Loucy (cell line): ENCODE measurements around the gene SIL1.
"Not testable (repeated sequence)": the region's sequence is repeated elsewhere in the genome, so short reads cannot be mapped to it uniquely, and the experiment has no call there.

Experiments used
- H2AFZ ChIP-seq: fragments of 200-600 bp; sonication (generic); 2 replicates; pipeline ENCODE4 v1.6.0; 2016; ENCODE audit warnings: antibody characterized with exemption, mild to moderate bottlenecking, low read length, moderate library complexity
- H3F3A ChIP-seq: fragments of 200-600 bp; 2 replicates; pipeline ENCODE4 v1.6.0; 2016; ENCODE audit warnings: antibody characterized with exemption, low read depth, mild to moderate bottlenecking
- H3K27me3 ChIP-seq: fragments of 200-600 bp; sonication (generic); 2 replicates; pipeline ENCODE4 v1.6.1; 2014; ENCODE audit warnings: low read length, mild to moderate bottlenecking; ENCODE audit not compliant: insufficient read depth, poor library complexity, severe bottlenecking
- H3K36me3 ChIP-seq: fragments of 200-600 bp; sonication (generic); 2 replicates; pipeline ENCODE4 v1.6.1; 2016; ENCODE audit warnings: low read length; ENCODE audit not compliant: insufficient read depth
- H3K4me1 ChIP-seq: fragments of 200-600 bp; sonication (generic); 2 replicates; pipeline ENCODE4 v1.5.1; 2014; ENCODE audit warnings: low read length, mild to moderate bottlenecking; ENCODE audit not compliant: insufficient read depth, poor library complexity, severe bottlenecking
- H3K4me2 ChIP-seq: fragments of 200-600 bp; sonication (generic); 2 replicates; pipeline ENCODE4 v1.6.0; 2014; ENCODE audit warnings: antibody characterized with exemption, low read length, low read depth, mild to moderate bottlenecking; ENCODE audit not compliant: poor library complexity, severe bottlenecking
- H3K4me3 ChIP-seq: fragments of 200-600 bp; sonication (generic); 2 replicates; pipeline ENCODE4 v1.5.1; 2014; ENCODE audit warnings: low read length, mild to moderate bottlenecking, mixed read lengths; ENCODE audit not compliant: poor library complexity, severe bottlenecking
- H3K79me2 ChIP-seq: fragments of 200-600 bp; sonication (generic); 2 replicates; pipeline ENCODE4 v1.6.1; 2014; ENCODE audit warnings: low read length; ENCODE audit not compliant: insufficient read depth
- H3K9ac ChIP-seq: fragments of 200-600 bp; sonication (generic); 2 replicates; pipeline ENCODE4 v1.6.0; 2014; ENCODE audit warnings: mild to moderate bottlenecking, low read depth, low read length, moderate library complexity; ENCODE audit not compliant: poor library complexity, severe bottlenecking
- H3K9me2 ChIP-seq: fragments of 200-600 bp; sonication (generic); replicated peaks from 2 replicates; pipeline ENCODE4 v1.6.1; 2016; ENCODE audit warnings: low read depth, low read length, mixed read lengths
- H3K9me3 ChIP-seq: fragments of 200-600 bp; sonication (generic); 2 replicates; pipeline ENCODE4 v1.6.1; 2014; ENCODE audit warnings: mild to moderate bottlenecking, antibody characterized with exemption, low read length, low read depth; ENCODE audit not compliant: insufficient read depth
- H4K20me1 ChIP-seq: fragments of 200-600 bp; sonication (generic); 2 replicates; pipeline ENCODE4 v1.6.0; 2014; ENCODE audit warnings: antibody characterized with exemption, low read length, mild to moderate bottlenecking; ENCODE audit not compliant: insufficient read depth, poor library complexity, severe bottlenecking
- CTCF ChIP-seq: fragments of 200-600 bp; sonication (generic); conservative IDR thresholded peaks from 2 replicates; pipeline ENCODE4 v1.5.1; 2014; ENCODE audit warnings: mild to moderate bottlenecking, antibody characterized with exemption, low read length
- EZH2phosphoT487 ChIP-seq: fragments of 200-600 bp; IDR thresholded peaks from 2 replicates; pipeline ENCODE4 v1.6.1; 2018; ENCODE audit warnings: antibody characterized with exemption, mild to moderate bottlenecking, moderate library complexity, borderline replicate concordance

SIL1 gene

GRCh38 chr5:139116100-139116655 is 82.0 kb downstream of the SIL1 start:
- no peak for TF ChIP-seq CTCF
- no peak for TF ChIP-seq EZH2phosphoT487
- H3K9ac ChIP-seq: no peak overlapping the region
- no peak overlapping the region for H3K4me3 ChIP-seq
- H3K4me2 ChIP-seq: no peak overlapping the region
- H2AFZ ChIP-seq: no peak overlapping the region
- peaks cover 10% of the 10 kb centered on the region; the same call in 1 of the 2 replicates for H3K36me3 ChIP-seq
- peaks cover 12% of the 10 kb centered on the region for H3K4me1 ChIP-seq
- no peaks in the 10 kb centered on the region for H3K9me3 ChIP-seq
- H3F3A ChIP-seq: no peaks in the 10 kb centered on the region
- no peaks in the 10 kb centered on the region for H3K79me2 ChIP-seq
- no peaks in the 10 kb centered on the region for H3K9me2 ChIP-seq
- no peaks in the 10 kb centered on the region for H3K27me3 ChIP-seq
- H4K20me1 ChIP-seq: no peaks in the 10 kb centered on the region

GRCh38 chr5:139113892-139114291 is 84.3 kb downstream of the SIL1 start:
- no peak overlapping the region for H2AFZ ChIP-seq
- H3K9ac ChIP-seq: no peak overlapping the region
- peaks cover 12% of the 10 kb centered on the region for H3K4me1 ChIP-seq
- no peak overlapping the region for H3K4me2 ChIP-seq
- H3K4me3 ChIP-seq: no peak overlapping the region
- H3K9me3 ChIP-seq: no peaks in the 10 kb centered on the region
- no peaks in the 10 kb centered on the region for H3K9me2 ChIP-seq
- H3K79me2 ChIP-seq: no peaks in the 10 kb centered on the region
- no peaks in the 10 kb centered on the region for H3K27me3 ChIP-seq
- H3F3A ChIP-seq: no peaks in the 10 kb centered on the region
- no peaks in the 10 kb centered on the region; the same call in 1 of the 2 replicates for H3K36me3 ChIP-seq
- no peak for TF ChIP-seq CTCF
- TF ChIP-seq EZH2phosphoT487: no peak
- no peaks in the 10 kb centered on the region for H4K20me1 ChIP-seq

GRCh38 chr5:139112362-139112761 is 85.8 kb downstream of the SIL1 start:
- not testable (repeated sequence) for H3F3A ChIP-seq, H3K27me3 ChIP-seq, H4K20me1 ChIP-seq, H3K4me2 ChIP-seq, H3K36me3 ChIP-seq, H3K79me2 ChIP-seq, H3K4me3 ChIP-seq, H2AFZ ChIP-seq, H3K9me2 ChIP-seq, H3K9ac ChIP-seq, H3K9me3 ChIP-seq, H3K4me1 ChIP-seq

- H3K4me2 ChIP-seq: no peak overlapping the region
- no peaks in the 10 kb centered on the region for H4K20me1 ChIP-seq
- no peaks in the 10 kb centered on the region for H3K9me3 ChIP-seq
- no peaks in the 10 kb centered on the region for H3F3A ChIP-seq
- no peaks in the 10 kb centered on the region for H3K27me3 ChIP-seq
- H3K9me2 ChIP-seq: no peaks in the 10 kb centered on the region
- no peak overlapping the region for H3K9ac ChIP-seq
- H3K4me3 ChIP-seq: no peak overlapping the region
- H2AFZ ChIP-seq: no peak overlapping the region
- TF ChIP-seq CTCF: no peak
- no peak for TF ChIP-seq EZH2phosphoT487
- no peaks in the 10 kb centered on the region for H3K36me3 ChIP-seq
- no peaks in the 10 kb centered on the region for H3K79me2 ChIP-seq
- H3K4me1 ChIP-seq: no peaks in the 10 kb centered on the region
These were observed 87.5 kb downstream of the SIL1 start for GRCh38 chr5:139110526-139111168.
